ENCODE results near the gene BPIFB2. TPM values are rescaled to one million over a fixed set of nuclear protein-coding genes. Genes with fewer than 3 reads are reported as not detected.

Gene BPIFB2
- polyA plus RNA-seq, 5 donors, result not detected

DNA sequence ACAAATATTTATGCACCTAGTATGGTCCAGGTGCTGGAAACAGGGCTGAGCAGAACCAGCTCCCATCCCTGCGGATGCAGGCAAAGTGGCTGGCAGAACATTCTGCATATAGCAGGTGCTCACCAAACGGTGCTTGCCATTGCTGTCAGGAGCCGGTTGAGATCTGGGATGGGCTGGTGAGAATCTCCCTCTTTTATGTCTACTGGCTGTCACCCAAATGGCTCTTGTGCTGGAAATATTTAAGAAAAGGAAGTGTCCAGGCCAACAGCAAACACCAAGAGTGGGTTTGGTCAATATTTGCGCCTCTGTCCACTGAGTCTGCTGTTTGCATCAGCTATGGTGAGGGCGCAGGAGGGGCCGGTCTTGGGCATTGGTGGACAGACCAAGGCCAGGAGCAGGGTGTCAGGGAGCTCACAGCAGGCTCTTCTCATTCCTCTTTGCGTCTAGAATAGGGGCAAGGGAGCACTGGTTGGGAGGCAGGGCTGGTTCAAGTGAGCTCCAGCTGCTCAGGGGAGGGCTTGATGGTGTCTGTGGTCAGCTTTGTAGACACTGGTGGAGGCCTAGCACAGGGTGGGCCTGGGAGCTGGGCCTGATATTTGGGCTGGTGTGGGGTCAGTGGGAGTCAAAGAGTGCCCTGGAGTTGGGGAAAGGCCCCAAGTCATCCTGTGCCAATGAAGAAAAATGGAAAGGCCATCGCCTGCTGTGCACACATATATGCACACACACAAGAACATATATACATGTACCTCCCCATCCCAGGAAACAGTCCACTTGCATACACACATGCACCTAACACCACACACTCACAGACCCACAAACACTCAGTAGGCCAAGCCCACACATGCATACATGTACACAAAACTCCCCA is 1.4 kb upstream of the BPIFB2 start:
- DNase-seq, result no peak

DNA sequence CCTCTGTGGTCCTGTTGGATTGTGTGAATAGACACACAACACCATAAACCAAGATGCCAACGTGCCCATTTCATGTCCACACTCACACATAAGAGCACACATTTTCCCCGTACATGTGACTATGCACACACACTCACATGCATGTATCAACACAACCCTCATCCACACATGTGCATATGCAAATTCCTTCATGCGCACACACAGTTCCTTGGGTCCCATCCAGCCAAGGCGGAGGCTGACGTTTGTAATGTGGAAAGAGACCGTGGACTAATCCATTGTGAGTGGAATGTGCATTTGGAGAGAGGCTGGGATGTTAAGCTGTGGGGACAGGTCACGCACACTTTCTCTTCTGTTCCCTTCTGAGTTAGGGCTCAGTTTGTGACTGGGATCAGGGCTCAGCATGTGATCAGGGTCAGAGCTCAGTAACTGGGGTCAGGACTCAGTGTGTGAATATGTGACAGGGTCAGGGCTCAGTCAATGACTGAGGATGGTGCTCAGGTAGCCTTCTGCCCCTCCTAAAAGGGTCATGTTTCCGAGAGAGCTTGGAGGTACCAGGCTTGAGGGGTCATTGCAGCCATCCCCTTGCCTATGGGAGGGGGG is 628 bp upstream of the BPIFB2 start:
- DNase-seq, result no peak

GRCh38 chr20:33008336-33009213 is 1.1 kb downstream of the BPIFB2 start:
- no peak for DNase-seq

DNA sequence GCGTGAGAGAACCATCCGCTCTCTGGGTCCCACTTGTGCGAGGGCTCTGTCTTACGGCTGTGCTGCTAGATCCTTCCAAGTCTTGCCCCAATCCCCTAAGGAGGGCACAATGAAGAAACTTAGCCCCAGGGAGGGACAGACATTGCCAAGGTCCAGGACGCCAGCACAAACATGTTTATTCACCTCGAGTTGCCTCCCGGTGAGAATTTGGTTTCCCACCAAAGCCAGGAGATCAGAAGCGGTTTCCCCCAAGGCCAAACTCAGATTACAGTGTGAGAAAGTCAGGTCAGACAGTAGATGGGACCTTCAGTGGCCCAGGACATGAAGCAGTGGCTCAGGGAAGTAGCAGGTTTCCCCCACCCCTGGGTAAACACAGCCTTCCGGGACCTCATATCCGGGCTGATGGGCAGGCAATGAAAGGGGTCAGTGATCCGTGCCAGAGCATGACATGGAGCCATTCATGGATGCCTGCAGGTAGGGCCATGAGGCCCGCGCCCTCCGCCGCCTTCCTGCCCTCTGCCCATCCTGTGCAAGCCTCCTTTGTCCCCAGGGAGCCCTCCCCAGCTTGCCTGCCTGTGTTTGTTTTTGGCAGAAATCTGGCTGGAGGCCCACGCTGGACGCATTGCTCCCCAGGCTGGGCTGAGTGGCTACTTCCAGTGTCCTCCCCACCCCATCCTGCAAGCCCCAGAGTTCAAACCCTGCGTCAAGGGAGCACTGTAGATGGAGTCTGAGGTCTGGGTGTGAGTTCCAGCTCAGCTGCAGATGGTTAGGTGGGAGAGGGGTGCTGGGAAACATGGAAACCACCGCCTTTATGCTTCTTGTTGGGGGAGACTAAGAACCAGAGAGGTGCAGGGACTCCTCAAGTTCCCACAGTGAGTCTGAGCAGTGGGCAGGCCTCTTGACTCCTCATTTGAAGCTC is 2.0 kb downstream of the BPIFB2 start:
- DNase-seq, result no peak

- DNase-seq, result no peak
These were observed 2.6 kb downstream of the BPIFB2 start for GRCh38 chr20:33010133-33010504.

GRCh38 chr20:33010674-33011449 is 3.4 kb downstream of the BPIFB2 start:
- no peak for DNase-seq

- no peak for DNase-seq
These were observed 5.1 kb downstream of the BPIFB2 start for GRCh38 chr20:33012327-33013189.

GRCh38 chr20:33013701-33014326 is 6.3 kb downstream of the BPIFB2 start:
- DNase-seq, result no peak

DNA sequence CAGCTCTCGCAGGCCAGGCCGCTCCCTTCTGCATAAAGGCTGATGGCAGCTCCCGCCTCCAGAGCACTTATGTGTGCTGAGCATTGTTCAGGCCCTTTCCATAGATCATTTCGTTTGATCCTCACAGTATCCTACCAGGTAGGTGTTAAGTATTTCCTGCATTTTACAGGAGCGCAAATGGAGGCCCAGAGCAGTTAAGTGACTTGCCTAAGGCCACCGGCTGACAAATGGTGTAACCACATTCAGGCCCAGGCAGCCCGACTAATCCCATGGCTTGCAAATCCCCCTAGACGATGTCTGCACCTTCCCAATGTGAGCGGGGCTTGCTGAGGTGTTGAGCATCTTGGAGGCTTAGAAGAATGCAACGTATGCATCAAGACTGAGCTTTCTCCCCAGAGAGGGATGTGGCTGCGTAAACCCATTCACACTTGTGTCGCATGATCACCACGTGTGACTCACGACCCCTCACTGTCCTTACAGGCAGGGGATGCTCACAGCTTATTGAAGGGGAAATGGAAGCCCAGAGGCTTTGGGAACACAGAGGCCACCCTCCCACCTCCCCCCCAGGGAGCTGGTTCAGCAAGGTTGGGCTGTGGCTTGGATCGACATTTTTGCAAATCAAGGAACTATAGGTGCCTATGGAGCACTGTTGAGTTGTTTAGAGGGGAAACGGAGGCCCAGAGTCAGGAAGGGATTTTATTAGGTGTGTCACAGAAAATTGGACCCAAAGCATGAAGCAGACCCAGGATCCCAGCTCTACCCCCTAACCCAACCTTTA is 7.0 kb downstream of the BPIFB2 start:
- no peak for DNase-seq

GRCh38 chr20:33015114-33015484 is 7.6 kb downstream of the BPIFB2 start:
- no peak for DNase-seq

- no peak for DNase-seq
These were observed 8.4 kb downstream of the BPIFB2 start for GRCh38 chr20:33015700-33016580.

DNA sequence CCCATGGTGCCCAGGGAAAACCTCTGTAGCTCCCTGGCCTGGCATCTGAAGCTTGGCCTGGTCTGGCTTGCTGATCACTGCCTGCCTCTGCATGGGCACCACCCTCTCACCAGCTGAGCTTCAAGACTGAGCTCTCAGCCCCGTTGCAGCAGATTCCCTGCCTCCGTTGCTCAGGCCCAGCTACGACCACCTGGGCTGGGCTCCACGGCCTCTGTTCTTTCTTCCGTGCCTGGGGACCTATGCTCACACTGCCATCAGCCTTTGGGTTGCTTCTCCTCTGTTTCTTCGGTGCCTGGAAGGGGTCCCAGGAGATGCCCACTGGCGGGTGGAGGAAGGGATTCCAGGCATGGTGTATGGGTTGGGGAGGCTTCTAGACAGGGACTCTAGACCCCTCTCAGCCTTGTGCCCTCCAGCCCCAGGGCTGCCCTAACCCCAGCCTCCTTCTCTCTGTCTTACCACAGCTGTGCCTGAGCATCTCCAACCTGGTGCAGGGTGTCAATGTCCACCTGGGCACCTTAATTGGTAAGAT is 9.1 kb downstream of the BPIFB2 start:
- DNase-seq, result no peak

DNA sequence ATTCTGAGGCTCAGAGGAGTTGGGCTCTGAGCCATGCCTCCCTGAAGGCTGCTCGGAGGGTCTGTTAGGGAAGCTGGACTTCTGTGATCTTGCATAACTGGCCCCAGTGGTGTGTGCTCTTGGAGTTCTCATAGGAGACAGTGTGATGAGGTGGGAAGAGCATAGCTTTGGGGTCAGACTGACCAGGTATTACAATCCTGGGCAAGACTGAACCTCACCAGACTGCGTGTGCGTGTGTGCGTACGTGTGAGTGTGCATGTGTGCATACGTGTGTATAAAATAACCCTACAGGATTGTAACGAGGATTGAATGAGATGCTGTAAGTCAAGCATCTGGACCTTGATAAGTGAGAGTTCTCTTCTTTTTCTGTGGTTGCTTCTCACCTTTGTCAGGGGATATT is 10.0 kb downstream of the BPIFB2 start:
- DNase-seq, result no peak

DNA sequence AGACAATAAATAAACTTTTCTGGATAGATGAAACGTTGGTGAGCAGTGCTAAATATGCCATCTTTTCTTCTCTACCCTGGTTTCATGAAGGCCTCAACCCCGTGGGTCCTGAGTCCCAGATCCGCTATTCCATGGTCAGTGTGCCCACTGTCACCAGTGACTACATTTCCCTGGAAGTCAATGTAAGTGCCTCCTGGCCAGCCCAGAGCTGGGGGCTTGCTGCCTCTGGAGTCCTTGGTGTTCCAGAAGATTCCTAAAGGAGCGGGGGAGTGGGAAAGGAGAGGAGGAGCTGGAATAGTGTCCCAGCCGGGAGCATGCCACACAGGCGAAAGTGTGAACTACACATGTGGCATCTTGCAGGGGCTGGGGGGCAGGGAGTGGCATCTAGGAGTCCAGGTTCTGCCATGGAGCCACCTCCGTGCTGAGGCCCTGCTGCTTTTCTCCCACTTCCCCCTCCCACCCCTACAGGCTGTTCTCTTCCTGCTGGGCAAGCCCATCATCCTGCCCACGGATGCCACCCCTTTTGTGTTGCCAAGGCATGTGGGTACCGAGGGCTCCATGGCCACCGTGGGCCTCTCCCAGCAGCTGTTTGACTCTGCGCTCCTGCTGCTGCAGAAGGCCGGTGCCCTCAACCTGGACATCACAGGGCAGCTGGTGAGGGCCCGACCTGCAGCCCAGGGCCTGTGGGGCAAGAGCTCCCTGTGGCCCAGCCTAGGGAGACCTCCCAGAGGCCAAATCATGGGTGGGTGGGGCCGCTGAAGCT is 10.8 kb downstream of the BPIFB2 start:
- DNase-seq, result no peak

- DNase-seq, result no peak
These were observed 12.2 kb downstream of the BPIFB2 start for GRCh38 chr20:33019465-33020277.
